HFFc6 (cell line): ENCODE measurements around the gene SPOCK1. TPM values are rescaled to one million over a fixed set of nuclear protein-coding genes. Genes with fewer than 3 reads are reported as not detected.
A peak's percentile ranks its signal among the peaks of the same experiment; 100 is the strongest.

ENCODE experiments used
- DNase-seq: peaks from one replicate; pipeline ENCODE4 v3.0.0-alpha.2; 2018
- H3K27ac Mint-ChIP-seq: 2 replicates; pipeline ENCODE4 v1.8.0; 2020; ENCODE audit warnings: mild to moderate bottlenecking, mixed read lengths
- H3K27me3 Mint-ChIP-seq: 2 replicates; pipeline ENCODE4 v1.8.0; 2021; ENCODE audit warnings: mild to moderate bottlenecking, moderate library complexity, mixed read lengths; ENCODE audit not compliant: insufficient read depth
- H3K36me3 Mint-ChIP-seq: 2 replicates; pipeline ENCODE4 v1.8.0; 2021; ENCODE audit warnings: low read depth, mixed read lengths
- H3K4me1 Mint-ChIP-seq: 2 replicates; pipeline ENCODE4 v1.8.0; 2020; ENCODE audit warnings: low read depth, mixed read lengths
- H3K4me3 Mint-ChIP-seq: 2 replicates; pipeline ENCODE4 v1.8.0; 2020; ENCODE audit warnings: mild to moderate bottlenecking, moderate library complexity, mixed read lengths
- H3K9me3 Mint-ChIP-seq: 2 replicates; pipeline ENCODE4 v1.8.0; 2020; ENCODE audit warnings: mild to moderate bottlenecking, mixed read lengths
- CTCF ChIP-seq: fragments of 200-600 bp; sonication (generic); IDR thresholded peaks from 2 replicates; pipeline ENCODE4 v1.5.0; 2021; ENCODE audit warnings: antibody characterized with exemption, mild to moderate bottlenecking
- total RNA-seq, 6 experiments: library from RNA; stranded (reverse); fragmentation: NEBNext Ultra II Directional; extraction: Animal tissue kit (Norgen Biotek cat#: 25700); gene quantifications; 2 replicates in 1 of 6; 3 replicates in 5 of 6; pipeline ENCODE4 v1.2.3, GENCODE V29; 2021

SPOCK1 gene
- total RNA-seq, 6 experiments from 2014 or later = 111 to 170 (median 125) TPM

GRCh38 chr5:137361280-137361679 is 137.8 kb downstream of the SPOCK1 start:
- H3K27me3 Mint-ChIP-seq = peaks cover 2% of the 10 kb centered on the region; the same call in 1 of the 2 replicates
- peaks cover 50% of the 10 kb centered on the region for H3K4me1 Mint-ChIP-seq
- no peaks in the 10 kb centered on the region for H3K9me3 Mint-ChIP-seq
- DNase-seq = peak; percentile 21
- no peak for TF ChIP-seq CTCF
- no peaks in the 10 kb centered on the region for H3K36me3 Mint-ChIP-seq
- peak overlapping the region; percentile 50; the same call in 1 of the 2 replicates for H3K27ac Mint-ChIP-seq
- peak overlapping the region; percentile 14; the same call in 1 of the 2 replicates for H3K4me3 Mint-ChIP-seq

GRCh38 chr5:137360607-137361006 is 138.5 kb downstream of the SPOCK1 start:
- H3K36me3 Mint-ChIP-seq = no peaks in the 10 kb centered on the region
- peak overlapping the region; percentile 50; the same call in 1 of the 2 replicates for H3K27ac Mint-ChIP-seq
- TF ChIP-seq CTCF = no peak
- no peaks in the 10 kb centered on the region for H3K9me3 Mint-ChIP-seq
- H3K27me3 Mint-ChIP-seq = peaks cover 2% of the 10 kb centered on the region; the same call in 1 of the 2 replicates
- no peak overlapping the region; the same call in 1 of the 2 replicates for H3K4me3 Mint-ChIP-seq
- DNase-seq = no peak
- peaks cover 43% of the 10 kb centered on the region for H3K4me1 Mint-ChIP-seq

DNA sequence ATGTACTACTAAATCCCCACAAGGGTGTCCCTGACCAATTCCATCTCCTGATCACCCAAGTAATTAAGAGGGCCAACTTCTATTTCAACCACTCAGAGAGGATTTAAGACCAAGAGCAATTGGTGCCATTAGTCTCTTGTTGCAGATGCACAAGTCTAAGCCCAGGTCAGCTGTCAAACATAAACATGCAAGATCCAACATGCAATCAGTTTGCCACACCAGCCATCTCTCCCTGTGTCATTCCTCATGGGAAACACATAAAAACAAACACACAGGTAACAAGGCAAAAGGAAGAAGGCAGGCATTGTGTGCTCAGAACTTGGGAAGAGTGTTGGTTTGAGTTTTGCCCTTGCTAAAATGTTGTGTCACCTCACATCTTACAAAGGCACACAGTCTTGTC is 139.2 kb downstream of the SPOCK1 start:
- no peaks in the 10 kb centered on the region for H3K36me3 Mint-ChIP-seq

GRCh38 chr5:137357436-137357835 is 141.7 kb downstream of the SPOCK1 start:
- Mint-ChIP-seq H3K27ac (no peak overlapping the region), H3K36me3 (no peaks in the 10 kb centered on the region), H3K4me1 (peaks cover 33% of the 10 kb centered on the region), H3K4me3 (no peak overlapping the region), H3K27me3 (peaks cover 4% of the 10 kb centered on the region), H3K9me3 (no peaks in the 10 kb centered on the region)
- no peak for TF ChIP-seq CTCF
- no peak for DNase-seq

More for the DNA sequence above, 139.2 kb downstream of the SPOCK1 start:
- Mint-ChIP-seq H3K27me3 (peaks cover 2% of the 10 kb centered on the region; the same call in 1 of the 2 replicates), H3K9me3 (no peaks in the 10 kb centered on the region), H3K4me3 (no peak overlapping the region), H3K27ac (no peak overlapping the region), H3K4me1 (peaks cover 36% of the 10 kb centered on the region)
- no peak for DNase-seq
- TF ChIP-seq CTCF = no peak

DNA sequence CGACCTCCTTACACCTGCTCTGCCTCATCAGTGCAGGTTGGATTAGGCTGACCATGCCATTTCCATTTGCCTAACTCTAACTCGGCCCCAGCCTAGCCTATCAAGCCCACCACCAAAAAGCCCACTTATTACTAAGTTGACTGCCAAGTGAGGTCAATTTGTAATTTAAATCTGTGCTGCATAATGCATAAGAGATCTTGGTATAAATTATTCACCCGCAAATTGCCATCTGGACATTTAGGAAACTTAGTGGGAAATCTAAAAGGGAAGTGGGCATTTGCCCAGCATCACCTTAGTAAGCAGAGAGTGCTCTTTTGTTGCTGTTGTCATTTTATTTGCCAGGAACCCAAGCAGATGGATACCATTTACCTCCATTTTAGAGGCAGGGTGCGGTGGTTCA is 143.0 kb downstream of the SPOCK1 start:
- no peak overlapping the region for H3K4me3 Mint-ChIP-seq
- peaks cover 32% of the 10 kb centered on the region for H3K4me1 Mint-ChIP-seq
- H3K27ac Mint-ChIP-seq = no peak overlapping the region
- no peaks in the 10 kb centered on the region for H3K36me3 Mint-ChIP-seq
- H3K9me3 Mint-ChIP-seq = no peaks in the 10 kb centered on the region
- no peak for DNase-seq
- no peak for TF ChIP-seq CTCF
- H3K27me3 Mint-ChIP-seq = peaks cover 3% of the 10 kb centered on the region
